NCI-H2196 (cell line): ENCODE measurements around the gene GTPBP1.

Source experiments
- DNase-seq: peaks from one replicate; lab custom pipeline; 2025; ENCODE audit not compliant: unreplicated experiment; lab: John Stamatoyannopoulos, UW

The GTPBP1 gene

DNA sequence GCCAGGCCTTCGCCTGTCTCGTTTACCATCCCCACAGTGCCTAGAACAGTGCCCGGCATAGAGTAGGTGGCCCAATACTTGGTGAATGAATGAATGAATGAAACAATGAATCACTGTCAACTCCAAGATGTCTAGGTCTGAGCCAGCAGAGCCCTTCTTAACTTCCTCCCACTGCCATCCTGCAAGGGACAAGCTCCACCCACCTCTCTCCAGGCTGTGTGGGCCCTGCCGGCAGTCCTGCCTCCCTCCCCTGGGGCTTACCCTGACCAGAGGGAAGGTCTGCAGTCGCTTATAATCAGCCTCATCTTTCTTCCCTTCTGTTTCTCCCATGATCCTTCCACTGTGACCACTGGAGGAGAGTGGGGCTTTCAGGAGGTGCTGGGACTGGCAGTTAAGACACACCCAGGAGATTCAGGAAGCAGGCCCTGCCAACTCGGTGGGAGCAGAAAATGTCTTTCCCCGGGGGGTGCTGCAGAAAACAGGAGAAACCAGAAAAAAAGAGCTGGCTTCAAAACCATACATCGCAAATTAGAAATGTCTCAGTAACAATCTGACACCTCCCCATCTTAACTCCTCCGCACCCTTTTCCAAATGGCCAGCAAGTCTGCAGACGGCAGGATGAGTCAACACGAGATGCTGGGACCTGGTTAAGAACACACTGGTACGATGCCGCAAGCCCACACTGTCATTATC is 76.8 kb downstream of the GTPBP1 start:
- no peak for DNase-seq
